ENCODE data around the gene STX11. TPM values are rescaled to one million over a fixed set of nuclear protein-coding genes. Genes with fewer than 3 reads are reported as not detected.

The STX11 gene
- total RNA-seq, 3 donors from 2014 or later, result 0.84 to 2.7 (median 2.5) TPM

DNA sequence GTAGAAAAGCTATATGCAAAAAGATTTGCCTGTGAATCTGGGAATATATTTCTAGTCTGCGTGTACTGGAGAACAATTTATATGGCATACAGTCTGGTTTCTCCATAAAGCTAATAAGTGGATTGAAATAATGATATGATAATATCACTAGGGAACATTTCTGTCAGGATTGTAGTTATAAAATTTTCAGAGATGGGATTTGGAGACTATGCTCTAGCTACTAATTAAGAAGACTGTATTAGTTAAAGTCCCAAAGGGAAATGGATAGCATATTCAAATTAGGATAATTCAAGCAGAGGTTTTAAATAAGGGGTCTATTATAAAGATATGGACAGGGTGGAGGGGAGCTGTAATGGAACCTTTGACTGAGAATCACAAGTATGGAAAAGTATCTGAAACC is 7.2 kb upstream of the STX11 start:
- ATAC-seq, result no peak
- no peak for TF ChIP-seq CTCF (IDR thresholded peaks at IDR 0.05)
- intact Hi-C loops (cut with DNase I, micrococcal nuclease), result no loop called here

DNA sequence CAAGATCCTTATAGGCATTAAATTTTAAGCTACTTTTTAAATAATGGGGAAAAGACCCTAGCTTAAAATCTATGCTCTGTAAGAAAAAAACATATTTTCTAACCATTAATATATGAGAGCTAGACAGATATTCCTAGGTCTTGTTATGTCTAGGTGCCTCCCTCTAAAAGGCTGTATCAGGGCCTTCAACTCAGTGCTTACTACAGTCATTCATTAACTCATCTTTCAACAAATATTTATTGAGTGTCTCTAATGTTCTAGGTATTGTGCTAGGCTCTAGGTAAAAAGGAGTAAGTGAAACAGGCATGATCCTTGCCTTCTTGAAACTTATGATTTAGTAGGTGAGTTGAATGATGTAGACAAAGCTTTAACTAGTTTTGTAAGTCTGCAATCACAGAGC is 6.4 kb upstream of the STX11 start:
- ATAC-seq, result no peak
- intact Hi-C loops (cut with DNase I, micrococcal nuclease), result no loop called here
- no peak for TF ChIP-seq CTCF (IDR thresholded peaks at IDR 0.05)
- Histone ChIP-seq H3K4me1 (ENCODE audit: low read depth) (no peaks in the 10 kb centered on the region), H3K36me3 (ENCODE audit: low read depth) (no peaks in the 10 kb centered on the region), H3K9me3 (no peaks in the 10 kb centered on the region), H3K4me3 (no peak overlapping the region)
- DNase-seq, result no peak

More for the DNA sequence above, 7.2 kb upstream of the STX11 start:
- Histone ChIP-seq H3K9me3 (no peaks in the 10 kb centered on the region), H3K4me3 (no peak overlapping the region), H3K36me3 (ENCODE audit: low read depth) (no peaks in the 10 kb centered on the region), H3K4me1 (ENCODE audit: low read depth) (no peaks in the 10 kb centered on the region)
- DNase-seq, result no peak

- no peak for TF ChIP-seq CTCF (IDR thresholded peaks at IDR 0.05)
- intact Hi-C loops (cut with DNase I, micrococcal nuclease), result no loop called here
- no peaks in the 10 kb centered on the region for H3K9me3 ChIP-seq
- peaks cover 7% of the 10 kb centered on the region for H3K4me1 ChIP-seq (ENCODE audit: low read depth)
- ATAC-seq (no peak), DNase-seq (no peak)
- H3K4me3 ChIP-seq, result no peak overlapping the region
- no peaks in the 10 kb centered on the region for H3K36me3 ChIP-seq (ENCODE audit: low read depth)
Observed at GRCh38 chr6:144144996-144145395, 5.3 kb upstream of the STX11 start.

DNA sequence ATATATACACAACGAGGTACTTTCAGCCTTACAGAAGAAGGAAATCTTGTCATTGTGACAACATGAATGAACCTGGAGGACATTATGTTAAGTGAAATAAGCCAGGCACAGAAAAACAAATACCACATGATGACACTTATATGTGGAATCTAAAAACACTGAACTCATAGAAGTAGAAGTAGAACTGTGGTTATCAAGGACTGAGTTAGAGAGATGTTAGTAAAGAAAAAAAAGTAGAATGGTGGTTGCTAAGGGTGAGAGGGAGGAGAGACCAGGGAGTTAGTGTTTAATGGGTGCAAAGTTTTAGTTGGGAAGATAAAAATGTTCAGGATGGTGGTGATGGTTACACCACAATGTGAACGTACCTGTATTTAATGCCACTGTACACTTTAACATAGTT is 4.8 kb upstream of the STX11 start:
- H3K4me3 ChIP-seq, result no peak overlapping the region
- TF ChIP-seq CTCF (IDR thresholded peaks at IDR 0.05), result no peak
- intact Hi-C loops (cut with DNase I, micrococcal nuclease), result no loop called here
- H3K4me1 ChIP-seq (ENCODE audit: low read depth), result peaks cover 7% of the 10 kb centered on the region
- H3K9me3 ChIP-seq, result no peaks in the 10 kb centered on the region
- no peaks in the 10 kb centered on the region for H3K36me3 ChIP-seq (ENCODE audit: low read depth)
- ATAC-seq (no peak), DNase-seq (no peak)

- intact Hi-C loops (cut with DNase I, micrococcal nuclease), result no loop called here
- DNase-seq (no peak), ATAC-seq (no peak)
- H3K36me3 ChIP-seq (ENCODE audit: low read depth), result no peaks in the 10 kb centered on the region
- H3K4me3 ChIP-seq, result no peak overlapping the region
- H3K4me1 ChIP-seq (ENCODE audit: low read depth), result peaks cover 7% of the 10 kb centered on the region
- no peaks in the 10 kb centered on the region for H3K9me3 ChIP-seq
- TF ChIP-seq CTCF (IDR thresholded peaks at IDR 0.05), result no peak
Observed at GRCh38 chr6:144148886-144149285, 1.4 kb upstream of the STX11 start.

DNA sequence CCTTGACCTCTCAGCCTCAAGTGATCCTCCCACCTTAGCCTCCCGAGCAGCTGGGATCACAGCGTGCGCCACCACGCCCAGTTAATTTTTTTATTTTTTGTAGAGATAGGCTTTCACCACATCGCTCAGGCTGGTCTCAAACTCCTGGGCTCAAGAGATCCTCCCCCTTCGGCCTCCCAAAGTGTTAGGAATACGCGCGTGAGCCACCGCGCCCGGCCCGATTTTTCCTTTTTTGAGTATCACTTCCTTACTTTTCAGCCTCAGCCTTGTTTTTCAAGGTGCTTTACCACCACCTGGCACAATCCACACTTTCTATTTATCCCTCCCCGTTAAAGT is 791 bp upstream of the STX11 start:
- no peak for TF ChIP-seq CTCF (IDR thresholded peaks at IDR 0.05)
- ATAC-seq, result no peak
- intact Hi-C loops (cut with DNase I, micrococcal nuclease), result no loop called here
- H3K36me3 ChIP-seq (ENCODE audit: low read depth), result no peaks in the 10 kb centered on the region
- H3K9me3 ChIP-seq, result no peaks in the 10 kb centered on the region
- DNase-seq, result peak in 1 of 3 donors; percentile 22
- peaks cover 7% of the 10 kb centered on the region for H3K4me1 ChIP-seq (ENCODE audit: low read depth)
- H3K4me3 ChIP-seq, result no peak overlapping the region

Measured in mucosa of descending colon (tissue), 3 donors.